Transverse colon (tissue), 4 donors: ENCODE data around the gene BEND3.

ENCODE experiments used
- EP300 ChIP-seq: sonication (generic); formaldehyde crosslinking; IDR thresholded peaks from one replicate; pipeline ENCODE4 v1.6.1; 2017; ENCODE audit warnings: antibody characterized with exemption, low read depth
- POLR2A ChIP-seq: fragments of 450-650 bp; IDR thresholded peaks from one replicate; pipeline ENCODE4 v1.6.1; 2016; ENCODE audit warnings: antibody characterized with exemption, mild to moderate bottlenecking, moderate library complexity
- POLR2AphosphoS5 ChIP-seq, 3 donors: sonication (generic); formaldehyde crosslinking; IDR thresholded peaks; one replicate each; pipeline ENCODE4 v1.6.1; 2016; ENCODE audit warnings: antibody characterized with exemption in 3 of 3
- TF ChIP-seq, protein P1 (sequence below), 5 experiments: fragments of 200-600 bp in 3 of 5; fragments of 450-650 bp in 2 of 5; sonication (generic) in 3 of 5; IDR thresholded peaks; 1 replicate in 2 of 5; 2 replicates in 3 of 5; pipeline ENCODE4 v1.5.1; 2016 to 2017; ENCODE audit warnings: antibody characterized with exemption in 5 of 5, inconsistent platforms in 3 of 5, mild to moderate bottlenecking in 2 of 5, moderate library complexity in 1 of 5

DNA sequence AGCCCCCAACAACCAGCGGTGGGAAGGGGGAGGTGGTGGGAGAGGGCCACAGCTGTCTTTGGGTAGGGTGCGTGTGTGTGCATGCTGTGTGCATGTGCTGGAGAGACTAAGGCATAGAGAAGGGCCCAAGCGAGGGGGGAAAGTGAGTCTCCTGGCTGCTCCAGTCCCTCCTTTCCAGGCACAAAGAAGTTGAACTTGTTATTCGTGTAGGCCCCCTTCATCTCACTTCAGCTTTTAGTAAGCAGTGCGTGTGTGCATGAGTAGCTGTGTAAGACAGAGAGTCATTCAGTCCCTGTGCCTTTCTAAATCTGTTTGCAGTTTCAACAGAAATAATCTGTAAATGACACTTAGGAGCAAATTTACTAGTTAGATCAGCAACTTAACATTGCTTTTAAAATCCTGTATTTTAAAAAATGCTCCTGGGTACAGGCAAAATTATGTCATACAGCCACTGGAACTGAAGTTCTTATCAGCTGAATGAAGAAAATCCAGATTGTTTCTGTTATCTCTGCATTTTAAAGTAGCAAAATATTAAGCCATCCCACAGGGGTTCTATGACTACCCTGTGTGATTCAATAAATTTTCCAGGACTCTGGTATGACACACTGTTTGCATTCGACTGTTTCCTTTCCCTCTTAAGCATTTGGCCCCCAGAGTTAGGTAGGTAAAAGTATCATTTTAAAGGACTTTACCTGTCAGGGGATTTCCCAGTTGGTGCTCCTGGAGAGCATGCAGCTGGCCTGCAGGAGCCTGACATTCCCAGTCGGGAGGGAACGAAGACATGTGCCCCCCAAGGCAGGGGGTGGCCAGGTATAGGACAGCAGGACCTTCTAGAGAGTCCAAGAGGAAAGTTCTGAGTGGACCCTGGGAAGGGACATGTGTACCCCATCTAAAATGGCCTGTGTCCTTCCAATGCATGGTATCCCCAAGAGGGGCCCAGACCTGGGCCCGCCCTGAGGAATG, 48.3 kb downstream of the BEND3 start:
- TF ChIP-seq, protein P1, sequence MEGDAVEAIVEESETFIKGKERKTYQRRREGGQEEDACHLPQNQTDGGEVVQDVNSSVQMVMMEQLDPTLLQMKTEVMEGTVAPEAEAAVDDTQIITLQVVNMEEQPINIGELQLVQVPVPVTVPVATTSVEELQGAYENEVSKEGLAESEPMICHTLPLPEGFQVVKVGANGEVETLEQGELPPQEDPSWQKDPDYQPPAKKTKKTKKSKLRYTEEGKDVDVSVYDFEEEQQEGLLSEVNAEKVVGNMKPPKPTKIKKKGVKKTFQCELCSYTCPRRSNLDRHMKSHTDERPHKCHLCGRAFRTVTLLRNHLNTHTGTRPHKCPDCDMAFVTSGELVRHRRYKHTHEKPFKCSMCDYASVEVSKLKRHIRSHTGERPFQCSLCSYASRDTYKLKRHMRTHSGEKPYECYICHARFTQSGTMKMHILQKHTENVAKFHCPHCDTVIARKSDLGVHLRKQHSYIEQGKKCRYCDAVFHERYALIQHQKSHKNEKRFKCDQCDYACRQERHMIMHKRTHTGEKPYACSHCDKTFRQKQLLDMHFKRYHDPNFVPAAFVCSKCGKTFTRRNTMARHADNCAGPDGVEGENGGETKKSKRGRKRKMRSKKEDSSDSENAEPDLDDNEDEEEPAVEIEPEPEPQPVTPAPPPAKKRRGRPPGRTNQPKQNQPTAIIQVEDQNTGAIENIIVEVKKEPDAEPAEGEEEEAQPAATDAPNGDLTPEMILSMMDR (IDR thresholded peaks at IDR 0.05), result no peak
- TF ChIP-seq POLR2A (no peak), POLR2AphosphoS5 (IDR thresholded peaks at IDR 0.05) (no peak), EP300 (no peak)
